GM06990 (cell line): Measurements from ENCODE around the gene DAPK2.
A peak's percentile ranks its signal among the peaks of the same experiment; 100 is the strongest.

Source experiments
- DNase-seq: peaks from one replicate; pipeline ENCODE4 v3.0.0-alpha.2; 2011; ENCODE audit not compliant: insufficient read length; ENCODE audit errors: extremely low read depth
- H3K27me3 ChIP-seq: replicated peaks from 2 replicates; pipeline ENCODE4 v1.6.0; 2011; ENCODE audit warnings: low read length; ENCODE audit not compliant: control insufficient read depth, insufficient read depth
- H3K36me3 ChIP-seq: 2 replicates; pipeline ENCODE4 v1.5.1; 2011; ENCODE audit warnings: low read length; ENCODE audit not compliant: control insufficient read depth, insufficient read depth
- H3K4me3 ChIP-seq: replicated peaks from 2 replicates; pipeline ENCODE4 v1.5.1; 2011; ENCODE audit warnings: low read depth, mild to moderate bottlenecking, control low read depth, low read length
- CTCF ChIP-seq: IDR thresholded peaks from 2 replicates; pipeline ENCODE4 v1.5.1; 2011; ENCODE audit warnings: low read length, control low read depth, mild to moderate bottlenecking, inconsistent platforms; ENCODE audit not compliant: insufficient read depth, poor library complexity, severe bottlenecking

DAPK2 gene

GRCh38 chr15:63945838-63946298, 100.4 kb downstream of the DAPK2 start:
- Histone ChIP-seq H3K4me3 (no peak overlapping the region), H3K27me3 (no peaks in the 10 kb centered on the region), H3K36me3 (no peaks in the 10 kb centered on the region)
- no peak for DNase-seq
- no peak for TF ChIP-seq CTCF

- Histone ChIP-seq H3K4me3 (no peak overlapping the region), H3K27me3 (no peaks in the 10 kb centered on the region), H3K36me3 (no peaks in the 10 kb centered on the region)
- peak; percentile 37 for DNase-seq
- peak; percentile 98 for TF ChIP-seq CTCF
These were observed 101.1 kb downstream of the DAPK2 start for GRCh38 chr15:63945007-63945788.

- TF ChIP-seq CTCF, result no peak
- no peak for DNase-seq
- Histone ChIP-seq H3K36me3 (no peaks in the 10 kb centered on the region), H3K27me3 (no peaks in the 10 kb centered on the region), H3K4me3 (no peak overlapping the region)
These were observed 101.7 kb downstream of the DAPK2 start for GRCh38 chr15:63944681-63944955.

GRCh38 chr15:63943829-63944680, 102.2 kb downstream of the DAPK2 start:
- no peaks in the 10 kb centered on the region for H3K27me3 ChIP-seq
- no peak overlapping the region for H3K4me3 ChIP-seq
- no peak for TF ChIP-seq CTCF
- no peak for DNase-seq
- H3K36me3 ChIP-seq, result no peaks in the 10 kb centered on the region

- Histone ChIP-seq H3K4me3 (no peak overlapping the region), H3K27me3 (no peaks in the 10 kb centered on the region), H3K36me3 (no peaks in the 10 kb centered on the region)
- TF ChIP-seq CTCF, result no peak
- peak; percentile 28 for DNase-seq
These were observed 103.6 kb downstream of the DAPK2 start for GRCh38 chr15:63942486-63943365.
